ENCODE measurements around the gene PIK3R1.

Gene PIK3R1

DNA sequence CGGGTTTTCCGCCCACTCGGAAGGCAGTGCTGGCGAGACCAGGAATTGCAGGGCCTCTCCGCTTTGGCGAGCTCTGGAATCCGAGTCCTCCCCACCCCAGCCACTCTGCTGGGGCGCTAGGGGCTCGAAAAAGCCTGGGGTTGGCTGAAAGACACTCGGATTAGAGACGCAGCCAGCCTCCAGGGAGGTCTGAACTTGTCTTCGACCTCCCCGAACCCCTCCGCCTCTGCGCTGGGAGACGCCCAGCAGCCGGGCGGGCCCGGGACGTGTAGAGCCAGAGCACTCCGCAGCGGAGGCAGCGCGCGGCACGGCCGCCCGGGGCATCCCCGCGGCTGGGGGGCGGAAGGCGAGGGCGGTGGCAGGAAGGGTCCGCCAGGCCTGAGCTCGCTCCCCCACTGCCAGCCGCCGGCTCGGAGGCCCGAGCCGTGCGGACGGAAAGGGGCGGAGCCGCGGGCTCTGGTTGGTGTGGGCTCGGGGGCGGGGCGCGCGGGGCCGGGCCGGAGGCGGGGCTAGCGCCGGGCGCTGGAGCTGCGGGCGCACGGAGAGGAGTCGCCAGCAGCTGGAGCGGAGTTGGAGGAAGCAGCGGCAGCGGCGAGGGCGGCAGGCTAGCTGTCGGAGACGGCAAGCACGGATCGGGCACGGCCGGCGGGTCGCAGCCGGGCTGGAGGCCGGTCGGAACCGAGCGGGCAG is at the start of gene PIK3R1:
Gene PIK3R1 (plus strand): TSS at position 549 of the 690 bp plus-strand sequence. CDS start 10,920 bp downstream, outside the sequence.
- peak; percentile 69 to 95 for DNase-seq

DNA sequence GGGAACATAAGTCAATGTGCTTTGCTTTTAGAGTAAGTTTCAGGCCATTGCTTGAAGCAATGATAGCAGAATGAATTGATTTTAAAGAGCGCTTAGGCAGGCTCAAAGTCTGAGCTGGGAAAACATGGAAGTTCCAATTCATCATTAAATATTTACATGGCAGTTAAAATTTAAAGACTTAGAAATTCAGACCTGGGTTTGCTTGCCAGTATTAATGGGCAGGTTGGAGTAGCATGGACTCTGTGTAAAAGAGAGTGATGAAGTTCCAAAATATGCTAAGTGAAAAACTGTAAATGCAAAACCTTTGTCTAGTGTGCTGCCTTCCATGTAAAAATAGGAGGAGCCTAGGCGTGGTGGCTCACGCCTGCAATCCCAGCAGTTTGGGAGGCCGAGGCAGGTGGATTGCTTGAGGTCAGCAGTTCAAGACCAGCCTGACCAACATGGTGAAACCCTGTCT is 48.3 kb upstream of the PIK3R1 start:
- no peak for DNase-seq

DNA sequence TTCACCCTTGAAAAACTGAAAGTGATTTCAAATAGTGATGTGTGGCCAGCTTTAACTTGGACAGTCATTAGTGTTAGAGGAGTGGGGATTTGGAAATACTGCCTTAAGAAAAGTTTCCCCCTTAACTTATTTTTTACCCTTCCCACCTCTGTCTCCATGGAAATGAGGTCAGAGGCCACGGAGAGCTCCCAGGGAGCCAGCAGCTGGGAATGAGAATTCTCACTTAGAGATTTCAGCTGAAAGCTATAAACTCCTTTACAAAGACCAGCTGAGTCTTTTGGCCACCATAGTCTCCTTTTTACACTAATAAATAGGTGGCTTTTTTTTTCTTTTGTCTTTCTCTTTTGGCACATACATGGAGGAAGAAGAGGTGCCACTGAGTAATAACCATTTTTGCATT is 45.7 kb upstream of the PIK3R1 start:
- DNase-seq, result no peak

DNA sequence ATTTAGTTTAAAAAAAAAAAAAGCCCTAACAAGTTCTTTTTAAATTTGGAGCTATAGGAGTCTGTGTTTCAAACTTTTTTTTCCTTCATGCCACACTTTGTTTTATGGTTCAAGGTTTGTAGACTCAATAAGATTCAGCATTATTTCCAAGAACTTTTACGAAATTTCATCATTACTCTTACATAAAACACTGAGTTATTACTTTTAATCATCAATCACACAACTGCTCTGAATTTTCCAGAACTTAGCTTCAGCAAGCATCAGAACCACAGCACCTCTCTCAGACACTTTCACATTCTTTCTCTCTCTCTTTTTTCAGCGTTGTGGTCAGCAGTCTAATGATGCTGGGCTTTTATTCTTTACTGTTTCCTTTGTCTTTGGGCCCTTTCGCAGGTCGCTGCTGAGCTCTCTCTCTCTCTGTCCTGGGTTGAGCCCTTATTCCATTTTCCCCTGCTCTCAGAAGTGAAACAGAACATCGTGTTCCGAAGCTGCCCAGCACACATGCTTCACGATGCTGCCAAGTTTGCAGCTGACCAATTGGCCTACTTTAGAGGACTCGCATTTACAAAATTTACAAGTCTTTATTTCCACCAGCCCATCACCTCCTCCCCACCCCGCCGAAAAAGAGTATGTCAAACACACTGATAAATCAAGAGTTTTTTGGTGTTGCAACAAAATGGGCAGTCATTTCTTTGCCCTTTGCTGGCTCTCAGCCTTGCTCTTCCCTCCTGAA is 44.6 kb upstream of the PIK3R1 start:
- DNase-seq, result no peak

DNA sequence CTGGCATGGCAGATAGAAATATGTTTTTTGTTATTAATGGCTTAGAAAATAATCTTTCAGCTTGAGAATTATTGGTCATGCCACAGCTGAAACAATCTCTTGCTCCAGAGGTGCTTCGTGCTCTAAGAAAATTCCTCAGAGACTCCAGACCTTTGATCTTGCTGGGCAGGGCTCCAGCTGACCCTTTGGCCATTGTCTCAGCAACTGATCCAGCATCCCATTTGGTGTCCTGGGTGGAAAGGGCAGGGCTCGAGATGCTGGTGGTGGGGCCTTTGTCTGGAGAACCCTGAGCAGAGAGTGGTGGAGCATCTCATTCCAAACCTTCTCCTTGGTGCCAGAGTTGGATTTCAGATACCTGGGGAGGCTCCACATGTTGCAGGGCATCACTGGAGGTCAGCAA is 43.2 kb upstream of the PIK3R1 start:
- DNase-seq, result no peak

DNA sequence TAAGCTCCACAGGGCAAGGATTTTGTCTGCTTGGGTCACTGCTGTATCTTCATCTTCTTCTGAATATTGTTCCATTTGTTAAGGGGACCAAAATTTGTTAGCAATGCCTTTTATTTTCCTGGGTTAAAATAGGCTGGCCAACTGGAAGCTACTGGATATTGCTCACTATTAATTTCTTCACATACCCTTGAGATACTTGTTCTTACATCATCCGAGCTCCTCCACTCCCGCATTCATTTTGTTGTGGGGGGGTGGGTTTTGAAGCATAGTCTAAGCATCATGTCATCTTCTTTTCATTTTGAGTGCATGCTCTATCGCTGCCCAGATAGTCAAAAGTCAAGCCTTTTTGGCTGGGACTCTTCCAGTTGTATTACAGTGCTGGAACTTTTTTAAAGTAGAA is 42.5 kb upstream of the PIK3R1 start:
- DNase-seq, result no peak

DNA sequence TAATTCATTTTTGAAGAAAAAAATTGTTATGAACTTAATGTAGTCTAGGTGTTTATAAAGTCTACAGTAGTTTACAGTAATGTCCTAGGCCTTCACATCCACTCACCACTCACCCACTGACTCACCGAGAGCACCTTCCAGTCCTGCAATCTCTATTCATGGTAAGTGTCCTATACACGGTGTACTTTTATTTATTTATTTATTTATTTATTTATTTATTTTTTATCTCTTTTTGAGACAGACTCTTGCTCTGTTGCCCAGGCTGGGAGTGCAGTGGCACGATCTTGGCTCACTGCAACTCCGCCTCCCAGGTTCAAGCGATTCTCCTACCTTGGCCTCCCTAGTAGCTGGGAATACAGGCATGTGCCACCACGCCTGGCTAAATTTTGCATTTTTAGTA is 39.3 kb upstream of the PIK3R1 start:
- DNase-seq, result no peak

DNA sequence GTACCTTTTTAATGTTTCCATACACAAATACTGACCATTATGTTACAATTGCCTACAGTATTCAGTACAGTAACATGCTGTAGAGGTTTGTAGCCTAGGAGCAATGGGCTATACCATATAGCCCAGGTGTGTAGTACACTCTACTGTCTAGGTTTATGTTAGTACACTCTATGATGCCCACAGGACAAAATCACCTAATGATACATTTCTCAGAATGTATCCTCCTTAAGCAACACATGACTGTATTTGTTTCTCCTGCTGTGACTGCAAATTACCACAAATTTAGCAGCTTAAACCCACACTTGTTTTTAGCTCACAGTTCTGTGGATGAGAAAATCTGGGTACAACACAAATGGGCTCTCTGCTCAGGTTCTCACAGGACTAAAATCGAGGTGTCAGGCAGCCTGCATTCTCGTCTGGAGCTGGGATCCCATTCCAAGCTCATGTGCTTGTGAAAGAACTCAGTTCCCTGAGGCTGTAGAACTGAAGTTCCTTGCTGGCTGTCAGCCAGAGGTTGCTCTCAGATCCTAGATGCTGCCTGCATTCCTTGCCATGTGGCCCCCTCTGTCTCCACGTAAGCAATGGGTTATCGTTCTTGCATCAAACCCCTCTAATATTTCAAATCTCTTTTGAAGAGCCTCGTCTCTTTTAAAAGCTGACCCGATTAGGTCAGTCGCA is 38.6 kb upstream of the PIK3R1 start:
- no peak for DNase-seq

DNA sequence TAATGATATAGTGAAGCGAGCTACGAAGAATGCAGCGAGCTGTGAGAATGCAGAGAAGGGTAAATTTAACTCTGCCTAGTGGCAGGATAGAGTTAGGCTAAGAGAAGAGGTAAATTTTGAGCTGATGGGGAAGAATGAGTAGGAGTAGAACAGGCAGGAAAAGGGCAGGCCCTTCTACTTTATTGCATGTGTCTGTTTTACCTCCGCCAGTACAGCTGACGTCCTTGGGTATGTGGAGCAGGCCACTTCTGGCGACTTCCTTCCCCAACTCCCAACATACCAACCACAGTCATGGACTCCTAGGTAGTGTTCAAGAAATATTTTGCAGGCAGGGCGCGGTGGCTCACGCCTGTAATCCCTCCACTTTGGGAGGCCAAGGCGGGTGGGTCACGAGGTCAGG is 37.9 kb upstream of the PIK3R1 start:
- no peak for DNase-seq

DNA sequence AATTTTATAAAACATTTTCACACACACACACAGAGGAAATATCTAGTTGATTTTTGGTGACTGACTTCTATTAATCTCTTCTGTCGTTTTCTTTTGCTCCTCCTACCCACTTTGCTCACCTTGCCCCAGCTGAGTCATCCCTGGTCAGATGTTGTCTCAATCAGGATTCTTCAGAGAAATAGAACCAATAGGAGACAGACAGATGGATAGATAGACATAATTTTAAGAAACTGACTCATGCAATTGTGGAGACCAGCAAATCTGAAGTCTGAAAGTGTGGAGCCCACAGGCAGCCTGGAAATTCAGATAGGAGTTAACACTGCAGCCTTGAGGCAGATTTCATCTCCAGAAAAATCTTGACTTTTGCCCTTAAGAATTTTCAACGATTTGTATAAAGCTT is 37.0 kb upstream of the PIK3R1 start:
- no peak for DNase-seq

DNA sequence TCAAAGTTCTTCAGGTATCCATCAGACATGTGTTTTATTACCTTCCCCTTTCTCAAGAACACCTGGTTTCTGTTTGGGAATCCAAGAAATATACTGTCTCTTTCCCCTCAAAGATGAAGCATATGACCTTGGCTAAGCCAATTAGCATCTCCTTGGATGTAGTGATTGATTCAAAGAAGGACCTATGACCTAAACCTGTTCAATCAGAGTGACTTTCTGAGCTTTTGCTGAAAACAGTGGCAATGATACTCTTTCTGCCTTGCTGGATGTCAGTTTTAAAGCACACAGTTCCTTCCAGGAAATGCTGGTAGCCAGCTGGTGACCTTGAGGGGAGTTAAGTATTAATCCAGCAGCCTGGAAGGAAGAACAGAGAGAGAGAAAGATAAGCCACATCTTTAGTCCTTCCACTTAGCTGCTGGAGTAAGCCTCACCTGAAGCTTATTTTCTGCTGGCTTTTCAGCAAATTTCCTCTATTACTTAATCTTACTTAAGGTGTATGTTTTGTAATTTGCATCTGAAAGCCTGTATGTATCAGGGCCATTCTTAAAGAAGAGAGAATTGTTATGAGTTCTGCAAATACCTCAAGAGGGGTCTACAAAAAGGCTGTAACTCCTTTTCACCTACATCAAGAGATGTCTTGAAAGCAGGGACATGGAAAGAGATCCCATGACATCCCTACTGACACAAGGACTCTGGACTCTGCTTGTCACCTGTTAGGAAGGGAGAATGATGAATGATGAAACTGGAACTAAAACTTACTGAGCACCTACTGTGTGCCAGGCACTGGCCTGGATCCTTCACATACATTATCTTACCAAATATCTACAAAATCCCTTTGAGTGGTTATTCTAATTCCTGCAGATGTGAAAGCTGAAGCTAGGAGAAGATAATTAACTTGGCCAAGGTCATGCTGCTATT is 35.2 kb upstream of the PIK3R1 start:
- no peak for DNase-seq

DNA sequence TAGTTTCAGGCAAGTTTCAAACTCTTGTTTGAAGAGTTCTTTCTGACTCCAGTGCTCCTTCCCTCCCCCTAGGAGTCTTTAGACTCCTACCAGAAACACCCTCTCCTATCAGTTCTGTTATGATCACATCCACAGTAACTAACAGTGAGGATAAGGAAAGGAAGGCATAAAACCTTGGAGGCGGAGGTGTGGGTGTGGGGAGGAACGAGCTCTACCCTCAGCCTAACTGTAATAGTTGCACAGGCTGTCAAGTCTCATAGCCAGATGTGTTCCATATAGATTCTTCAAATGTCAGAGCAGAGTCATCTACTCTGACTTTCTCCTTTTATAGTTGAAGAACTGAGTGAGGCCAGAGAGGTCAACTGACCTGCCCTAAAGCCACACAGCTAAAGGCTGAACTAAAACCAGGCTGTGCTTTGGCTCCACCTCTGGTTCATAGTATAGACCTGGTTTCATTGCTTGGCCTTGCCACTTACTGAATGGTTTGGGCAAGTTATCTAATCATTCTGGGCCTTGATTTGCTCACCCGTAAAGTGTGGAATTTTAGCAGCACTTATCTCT is 34.4 kb upstream of the PIK3R1 start:
- DNase-seq, result no peak

DNA sequence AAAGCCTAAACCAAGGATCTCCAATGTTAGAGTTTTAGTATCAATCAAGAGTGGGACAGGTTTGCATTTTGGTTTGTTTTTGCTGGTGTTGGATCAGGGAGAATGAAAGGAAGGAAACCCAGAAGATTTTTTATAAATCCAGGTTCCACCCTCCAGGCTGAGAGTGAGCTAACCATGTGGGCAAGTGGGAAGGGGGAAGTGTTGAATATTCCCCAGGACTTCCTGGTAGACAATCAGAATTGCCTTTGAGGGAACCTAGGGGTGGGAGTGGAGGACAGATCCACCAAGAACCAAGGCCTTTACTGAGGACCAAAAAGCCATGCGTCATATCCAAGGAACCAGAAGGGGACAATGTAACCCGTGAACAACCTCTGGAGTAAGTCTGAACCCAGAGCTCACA is 33.5 kb upstream of the PIK3R1 start:
- DNase-seq, result no peak

DNA sequence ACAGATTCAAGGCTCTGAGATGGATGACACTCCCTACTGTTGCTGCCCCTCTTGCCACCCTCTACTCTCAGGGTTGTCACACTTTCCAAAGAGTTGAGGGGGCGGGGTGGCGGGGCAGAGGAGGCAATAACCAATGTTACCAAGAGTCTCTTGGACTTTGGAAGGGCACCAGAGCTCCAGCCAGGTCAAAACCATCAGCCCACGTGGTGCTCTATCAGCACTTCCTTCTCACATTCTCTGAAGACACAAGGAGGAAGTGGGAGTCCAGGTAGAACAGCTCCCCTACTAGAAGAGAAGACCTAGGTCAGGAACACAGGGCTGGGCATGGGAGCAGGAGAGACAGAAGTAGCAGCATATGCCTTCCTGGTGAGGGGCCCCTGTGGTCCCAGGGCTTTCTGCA is 33.0 kb upstream of the PIK3R1 start:
- no peak for DNase-seq

DNA sequence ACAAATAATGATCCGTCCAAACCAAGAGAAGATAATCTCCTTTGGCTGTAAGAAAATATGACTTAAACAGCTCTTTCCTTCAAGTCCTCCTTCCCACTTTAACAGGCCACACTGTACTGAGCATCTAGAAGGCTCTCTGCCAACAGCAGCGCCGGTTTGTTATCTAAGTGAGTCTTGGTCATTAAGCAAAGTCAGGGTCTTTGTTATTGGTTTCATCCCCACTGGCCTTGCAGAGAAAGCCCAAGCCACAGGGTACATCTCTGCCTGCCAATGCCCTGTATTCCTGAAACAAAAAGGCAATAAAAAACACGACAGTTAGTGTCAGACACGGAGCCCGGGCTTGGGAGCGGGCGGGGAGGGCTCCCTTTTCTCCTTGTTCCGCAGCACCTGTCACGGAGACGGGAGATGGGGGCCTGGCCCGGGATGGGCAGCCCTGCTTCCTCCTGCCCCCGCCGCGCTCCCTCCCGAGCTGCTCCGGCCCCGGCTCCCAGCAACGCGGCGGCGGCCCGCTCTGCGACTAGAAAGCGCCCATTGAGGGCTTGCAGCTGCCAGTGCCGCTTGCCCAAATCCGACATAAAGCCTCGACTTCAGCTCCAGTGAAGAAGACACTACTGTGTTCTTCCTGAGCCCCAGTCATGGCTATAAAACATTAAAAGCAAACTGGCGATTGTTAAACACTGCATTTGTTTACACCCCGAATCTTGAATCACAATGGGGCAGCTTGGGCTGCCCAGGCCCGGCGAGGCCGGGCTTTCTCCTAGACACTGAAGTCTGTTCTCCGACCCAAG is 28.1 kb upstream of the PIK3R1 start:
- DNase-seq, result peak in 1 of 2 experiments; percentile 37

DNA sequence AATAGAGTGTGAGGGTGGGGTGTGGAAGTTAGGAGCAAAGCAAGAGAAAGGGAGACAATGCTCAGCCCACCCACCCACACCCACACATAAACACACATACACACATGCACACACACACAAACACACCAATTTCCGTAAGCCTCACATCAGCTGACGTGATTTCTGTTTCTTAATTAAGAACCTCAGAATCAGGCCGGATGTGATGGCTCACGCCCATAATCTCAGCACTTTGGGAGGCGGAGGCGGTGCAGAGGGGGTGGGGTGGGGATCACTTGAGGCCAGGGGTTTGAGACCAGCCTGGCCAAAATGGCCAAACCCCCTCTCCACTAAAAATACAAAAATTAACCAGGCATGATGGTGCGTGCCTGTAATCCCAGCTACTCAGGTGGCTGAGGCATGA is 26.4 kb upstream of the PIK3R1 start:
- DNase-seq, result no peak

DNA sequence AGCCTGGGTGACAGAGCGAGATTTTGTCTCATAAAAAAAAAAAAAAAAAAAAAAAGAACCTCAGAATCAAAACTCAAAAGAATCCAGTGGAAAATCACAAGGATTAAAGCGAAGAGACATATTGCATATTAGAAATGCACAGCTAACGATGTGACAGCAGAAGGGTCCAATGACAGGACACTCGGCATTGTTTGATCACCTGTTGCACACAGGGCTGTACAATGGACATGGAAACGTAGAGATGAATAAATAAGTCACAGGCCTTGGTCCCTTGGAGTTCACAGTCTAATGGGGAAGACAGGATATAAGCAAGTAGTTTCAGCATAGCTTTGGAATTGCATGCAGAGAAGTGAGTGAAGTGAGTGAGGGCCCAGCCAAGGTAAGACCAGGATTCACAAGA is 25.9 kb upstream of the PIK3R1 start:
- no peak for DNase-seq

DNA sequence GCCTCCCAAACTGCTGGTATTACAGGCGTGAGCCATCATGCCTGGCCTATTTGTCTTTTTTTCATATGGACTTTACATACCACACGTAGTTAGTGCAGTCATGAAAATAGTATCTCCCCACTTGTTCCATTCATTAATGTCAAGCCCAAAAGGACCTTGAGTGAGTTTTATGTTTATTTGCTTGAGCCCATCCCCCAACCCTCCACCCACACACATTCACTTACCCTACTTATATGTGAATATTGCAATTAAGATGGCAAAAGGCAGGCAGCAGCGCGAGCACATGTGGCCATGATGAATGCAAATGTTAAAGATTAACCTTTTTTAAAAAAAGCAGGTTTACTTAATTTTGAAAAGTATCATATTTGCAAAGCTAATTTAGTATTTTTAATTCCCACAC is 24.9 kb upstream of the PIK3R1 start:
- no peak for DNase-seq

DNA sequence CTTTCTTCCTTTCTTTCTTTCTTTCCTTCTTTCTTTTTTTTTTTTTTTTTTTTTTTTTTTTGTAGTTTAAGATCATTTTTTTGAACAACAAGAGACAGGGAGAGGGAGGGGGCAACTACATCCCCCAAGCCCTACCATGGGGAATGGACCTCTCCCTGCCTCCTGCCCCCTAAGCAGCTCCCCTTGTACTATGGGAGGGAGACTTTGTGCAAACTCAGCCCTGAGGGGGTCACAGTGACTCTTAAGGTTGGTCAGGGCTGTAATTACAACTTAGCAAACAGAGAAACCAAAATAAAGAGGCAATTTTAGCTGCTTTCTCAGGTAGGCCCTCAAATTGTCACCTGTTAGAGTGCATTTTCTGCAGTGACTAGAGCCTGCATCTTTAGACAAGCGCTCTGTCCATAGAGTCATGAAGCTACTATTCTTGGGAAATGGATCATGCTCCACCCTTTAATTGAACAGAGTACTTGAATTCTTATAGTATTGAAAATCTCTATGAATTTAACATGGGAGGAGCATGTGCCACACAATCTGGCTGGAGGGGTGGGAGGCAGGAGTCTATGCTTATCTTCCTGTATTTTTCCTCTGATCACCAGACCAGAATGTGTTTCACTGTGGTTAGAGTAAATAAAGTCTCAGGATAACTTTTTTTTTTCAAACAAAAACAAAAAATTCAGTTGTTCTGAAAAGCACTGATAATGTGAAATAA is 24.3 kb upstream of the PIK3R1 start:
- no peak for DNase-seq

DNA sequence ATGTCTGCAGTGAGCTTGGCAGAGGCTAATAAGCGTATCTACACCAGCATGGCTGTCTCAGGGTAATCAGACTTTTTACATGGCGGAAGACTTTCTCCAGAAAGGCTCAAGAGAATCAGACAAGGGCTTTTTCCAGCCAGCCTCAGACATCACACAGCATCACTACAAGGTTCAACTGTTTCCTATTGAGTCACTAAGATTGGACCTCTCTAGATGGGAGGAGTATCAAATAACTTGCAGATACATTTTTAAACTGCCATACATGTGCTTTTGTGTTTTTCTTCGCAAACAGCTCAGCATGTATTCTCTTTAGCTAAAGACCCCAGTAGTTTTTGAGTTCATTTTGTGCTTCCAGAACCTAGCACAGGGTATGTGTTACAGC is 22.9 kb upstream of the PIK3R1 start:
- DNase-seq, result no peak

DNA sequence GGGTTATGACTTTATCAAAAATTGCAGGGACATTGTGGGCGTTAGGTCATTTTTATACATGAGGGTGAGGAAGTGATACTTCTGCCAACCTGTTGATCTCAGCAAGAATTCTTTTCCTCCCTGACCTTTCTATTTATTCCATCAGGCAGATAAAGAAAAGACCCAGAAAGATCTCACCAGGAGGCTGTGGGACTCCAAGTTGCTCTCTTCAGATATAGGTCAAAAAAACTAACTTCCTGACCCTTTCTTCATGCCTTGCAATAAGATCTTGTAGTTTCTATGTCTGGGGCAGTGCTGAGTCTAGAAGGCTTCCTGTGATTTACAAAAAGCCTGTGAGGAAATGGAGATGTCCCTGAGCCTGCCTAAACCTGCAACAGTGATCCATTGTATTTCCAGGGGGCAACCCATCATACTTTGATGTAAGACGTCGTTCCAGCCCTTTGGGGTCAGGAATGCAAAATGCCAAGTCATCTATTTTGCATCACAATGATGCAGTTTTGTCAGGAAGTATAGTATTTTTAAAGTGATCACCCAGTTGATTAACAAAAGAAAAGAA is 22.0 kb upstream of the PIK3R1 start:
- DNase-seq, result no peak
